ENCODE results near the gene AMOTL2.

DNA sequence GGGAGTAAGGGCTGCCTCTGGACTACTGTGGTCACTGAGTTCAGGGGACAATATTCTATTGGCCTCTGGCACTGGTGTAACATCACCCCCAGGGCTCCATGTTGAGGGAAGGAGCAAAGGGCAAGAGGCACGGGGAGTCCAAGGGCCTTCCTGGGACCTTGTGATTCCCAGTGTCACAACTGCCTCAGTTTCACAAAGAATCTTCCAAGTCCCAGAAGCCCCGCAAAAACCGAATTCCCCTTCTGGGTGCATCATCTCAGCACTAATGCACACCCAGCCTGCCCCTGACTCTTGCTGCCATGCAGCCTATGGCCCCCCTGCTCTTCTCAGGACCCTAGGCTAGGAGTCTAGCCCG is 5.5 kb downstream of the AMOTL2 start:
- TF ChIP-seq CTCF (IDR thresholded peaks at IDR 0.05) (no peak), POLR2A (IDR thresholded peaks at IDR 0.05) (no peak)

All from esophagus squamous epithelium (tissue), 4 donors.